Activated T-cell treated with anti-CD3 and anti-CD28 coated beads, Interleukin-2, amount 50 U/mL, for 48 hours (primary cell): ENCODE results near the gene GRAMD1B.

Source experiments
- DNase-seq, 2 experiments: peaks; one replicate each; pipeline ENCODE4 v3.0.0-alpha.2; 2020

The GRAMD1B gene

DNA sequence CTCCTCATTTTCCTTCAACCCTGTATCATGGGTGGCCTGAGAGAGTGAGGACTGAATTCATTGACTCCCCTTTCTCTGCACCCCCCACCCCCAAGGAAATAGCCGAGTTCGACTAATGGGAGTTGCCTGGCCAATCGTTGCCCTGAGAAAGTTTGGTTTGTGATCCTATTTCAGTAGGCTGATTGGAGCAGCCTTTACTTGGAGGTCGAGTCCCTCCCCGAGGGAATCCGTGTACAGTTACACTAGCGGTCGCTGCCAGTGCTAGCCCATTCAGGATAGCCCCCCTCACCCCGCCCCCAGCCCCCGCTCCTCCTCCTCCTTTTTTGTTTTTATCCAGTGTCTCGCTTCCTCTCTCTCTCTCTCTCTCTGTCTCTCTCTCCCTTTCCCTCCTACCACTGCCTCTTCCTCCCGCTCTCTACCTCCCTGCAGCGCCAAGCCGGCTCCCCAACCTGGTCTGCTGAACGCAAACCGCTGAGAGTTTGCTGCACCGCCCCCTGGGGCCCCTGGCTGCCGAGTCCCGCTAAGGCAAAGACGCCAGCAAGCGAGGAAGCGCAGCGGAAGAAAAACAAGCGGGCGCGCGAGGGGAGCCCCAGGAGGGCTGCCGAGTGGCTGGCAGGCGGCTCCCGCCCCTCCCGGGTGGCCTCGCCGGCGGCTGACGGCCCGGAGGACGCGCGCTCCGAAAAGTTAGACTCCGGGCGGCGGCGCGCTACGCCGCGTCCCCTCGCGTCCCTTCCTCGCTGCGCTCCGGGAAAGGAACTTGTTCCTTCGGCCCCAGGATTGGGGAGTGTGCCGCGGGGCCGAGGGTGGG, at the start of gene GRAMD1B:
GRAMD1B (plus strand) TSS at position 357 of the 808 bp plus-strand sequence. CDS start 524 bp downstream, outside the sequence.
- DNase-seq: peak; percentile 83 to 86

GRCh38 chr11:123381149-123381548, 48.9 kb upstream of the GRAMD1B start:
- DNase-seq: no peak

- peak; percentile 73 to 79 for DNase-seq
Observed at GRCh38 chr11:123381817-123382554, 48.1 kb upstream of the GRAMD1B start.

DNA sequence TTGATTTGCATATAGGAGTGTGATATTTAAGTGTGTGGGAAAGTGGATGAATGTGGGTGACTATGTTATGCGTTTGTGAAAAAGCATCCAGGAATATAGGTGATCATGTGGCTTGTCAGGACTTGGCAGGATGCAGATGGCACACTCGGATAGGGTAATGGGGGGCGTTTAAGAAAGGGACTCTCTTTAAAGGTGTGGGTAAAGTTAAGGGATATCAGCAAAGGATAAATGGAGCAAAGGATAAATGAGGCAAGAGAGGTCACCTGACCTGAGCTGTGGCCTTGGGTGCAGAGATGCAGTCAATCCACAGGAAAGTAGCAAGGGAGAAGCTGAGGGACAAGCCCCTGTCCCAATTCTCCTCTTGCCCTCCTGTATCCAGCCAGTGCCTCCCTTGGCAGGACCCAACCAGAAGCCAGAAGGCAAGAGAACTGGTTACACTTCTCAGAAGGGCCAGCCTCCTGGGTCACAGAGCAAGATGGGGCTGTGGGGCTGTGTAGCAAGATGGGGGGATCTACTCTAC, 47.5 kb upstream of the GRAMD1B start:
- DNase-seq: peak; percentile 50 to 51

- no peak for DNase-seq
Observed at GRCh38 chr11:123384116-123384515, 46.0 kb upstream of the GRAMD1B start.

GRCh38 chr11:123386796-123387510, 43.1 kb upstream of the GRAMD1B start:
- DNase-seq: no peak

GRCh38 chr11:123388640-123389039, 41.4 kb upstream of the GRAMD1B start:
- no peak for DNase-seq

DNA sequence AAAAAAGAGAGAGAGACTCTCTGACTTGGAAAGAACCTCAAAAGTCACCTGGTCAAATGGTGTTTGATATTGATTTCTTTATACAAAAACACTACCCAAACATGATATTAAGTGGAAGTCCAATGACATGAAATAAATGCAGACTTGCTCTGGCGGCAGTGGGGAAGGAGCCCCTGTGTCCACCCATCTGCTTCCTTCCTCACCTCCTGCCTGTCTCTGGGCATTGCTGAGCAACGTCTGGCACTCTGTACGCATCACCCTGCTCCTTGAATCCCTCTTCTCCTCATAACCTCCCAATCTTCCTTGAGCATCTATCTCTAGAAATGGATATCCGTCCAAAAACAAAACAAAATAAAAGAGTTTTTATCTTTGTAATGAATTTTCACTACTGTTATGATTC, 39.9 kb upstream of the GRAMD1B start:
- DNase-seq: no peak

GRCh38 chr11:123391646-123392348, 38.3 kb upstream of the GRAMD1B start:
- DNase-seq: no peak

DNA sequence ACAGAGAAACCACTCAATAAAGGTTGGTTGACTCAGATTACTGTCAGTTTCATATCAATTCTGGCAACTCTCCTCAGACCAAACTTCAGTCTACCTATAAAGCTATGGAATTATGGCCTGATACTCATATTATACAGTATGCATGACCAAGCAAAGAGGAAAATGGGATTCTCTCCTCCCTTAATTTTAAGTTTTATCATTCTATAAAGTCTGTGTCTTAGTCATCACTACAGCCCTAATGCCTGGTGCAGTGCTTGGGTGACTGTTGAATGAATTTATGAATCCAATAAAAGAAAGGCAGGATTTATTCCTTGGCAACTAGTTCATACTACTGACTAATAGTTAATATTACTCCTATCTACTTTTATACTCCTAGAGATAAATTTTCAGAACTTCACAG, 37.6 kb upstream of the GRAMD1B start:
- no peak for DNase-seq

GRCh38 chr11:123392844-123393243, 37.2 kb upstream of the GRAMD1B start:
- DNase-seq: no peak

- no peak for DNase-seq
Observed at GRCh38 chr11:123393312-123393927, 36.6 kb upstream of the GRAMD1B start.

DNA sequence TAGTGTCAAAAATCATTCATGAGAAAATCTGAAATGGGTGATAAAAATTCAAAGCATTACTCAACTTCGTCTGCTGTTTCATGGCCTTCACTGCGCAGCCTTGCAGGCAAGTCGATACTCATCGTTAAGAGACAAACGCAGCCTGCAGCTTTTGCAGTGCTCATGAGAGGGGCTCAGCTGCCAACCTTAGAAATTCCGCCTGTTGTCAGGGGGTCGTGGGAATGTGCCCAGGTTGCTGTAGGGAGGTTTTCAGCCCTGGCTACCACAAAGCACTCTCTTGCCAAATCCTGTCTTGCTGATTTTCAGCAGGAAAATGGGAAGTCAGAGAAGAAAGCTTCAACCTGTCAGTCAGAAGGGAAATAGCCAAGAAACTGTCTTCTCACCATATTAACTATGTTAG, 25.4 kb upstream of the GRAMD1B start:
- DNase-seq: no peak

- no peak for DNase-seq
Observed at GRCh38 chr11:123405123-123405592, 24.9 kb upstream of the GRAMD1B start.

GRCh38 chr11:123406441-123407129, 23.5 kb upstream of the GRAMD1B start:
- no peak for DNase-seq

- DNase-seq: peak; percentile 58 to 66
Observed at GRCh38 chr11:123407130-123407995, 22.7 kb upstream of the GRAMD1B start.

DNA sequence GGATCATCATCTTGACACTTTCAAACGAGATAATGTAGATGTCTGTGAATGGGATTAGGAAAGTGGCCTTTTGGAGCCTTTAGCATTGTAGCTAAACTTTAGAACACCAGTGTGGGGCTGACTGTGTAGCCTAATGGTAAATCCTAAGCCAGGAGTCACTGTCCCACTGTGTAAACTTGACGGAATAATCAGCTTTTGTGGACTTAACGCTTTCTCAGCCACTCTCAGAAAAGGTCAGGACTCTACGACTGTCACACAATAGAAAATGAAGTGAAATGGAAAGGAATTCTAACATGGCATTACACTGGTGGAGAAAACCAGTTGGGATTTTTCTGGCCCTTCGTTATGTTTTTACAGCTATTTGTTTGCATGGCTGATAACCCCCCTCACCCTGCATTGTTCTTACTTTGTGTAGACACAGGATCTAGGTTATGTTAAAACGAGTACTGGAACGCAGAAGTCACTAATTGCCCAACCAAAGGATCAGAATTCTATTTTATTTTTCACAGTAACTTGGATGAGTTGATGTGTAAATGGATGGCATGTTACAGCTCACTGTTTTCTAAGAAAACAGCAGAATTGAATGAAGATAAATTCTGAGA, 22.0 kb upstream of the GRAMD1B start:
- DNase-seq: no peak

- no peak for DNase-seq
Observed at GRCh38 chr11:123408619-123409455, 21.2 kb upstream of the GRAMD1B start.
